GM12878 (cell line): ENCODE measurements around the gene CCR8. TPM values are rescaled to one million over a fixed set of nuclear protein-coding genes. Genes with fewer than 3 reads are reported as not detected.

Experiments used
- ATAC-seq: fragments of 200-7000 bp; cut with Tn5 transposase; 3 replicates; pipeline ENCODE4 v1.9.1; 2020; ENCODE audit warnings: mild to moderate bottlenecking, moderate library complexity
- BruUV-seq: library from RNA; stranded (reverse); fragments of 400-500 nt; replicated peaks from 2 replicates; lab custom pipeline; 2021; lab: Mats Ljungman, UMichigan
- CTCF ChIA-PET: fragments of 300-600 bp; sonication (Branson Sonifier 250); formaldehyde crosslinking; extraction: SDS; loops from one replicate; lab custom pipeline; 2021; ENCODE audit warnings: inconsistent platforms; lab: Yijun Ruan, JAX
- POLR2A ChIA-PET: fragments of 350-600 bp; formaldehyde crosslinking; extraction: SDS; loops from one replicate; lab custom pipeline; 2021; ENCODE audit warnings: inconsistent platforms; lab: Charles Lee
- RAD21 ChIA-PET: fragments of 300-600 bp; sonication (Branson Sonifier 250); formaldehyde crosslinking; loops from one replicate; lab custom pipeline; 2023; ENCODE audit warnings: antibody characterized with exemption; ENCODE audit not compliant: unreplicated experiment; lab: Charles Lee
- SMC1A ChIA-PET: fragments of 300-600 bp; sonication (Branson Sonifier 250); formaldehyde crosslinking; loops from one replicate; lab custom pipeline; 2023; ENCODE audit not compliant: unreplicated experiment, uncharacterized antibody; lab: Charles Lee
- DNase-seq: peaks from one replicate; pipeline ENCODE4 v3.0.0-alpha.2; 2011; ENCODE audit warnings: low read depth, low spot score
- FAIRE-seq: peaks from 3 replicates; lab custom pipeline; 2011; peaks lifted over from hg19 to GRCh38; lab: Jason Lieb, UNC
- H2AFZ ChIP-seq: 2 replicates; pipeline ENCODE4 v1.6.0; 2011; ENCODE audit warnings: low read depth, low read length, control low read depth; ENCODE audit not compliant: control insufficient read depth
- H3K27ac ChIP-seq: 2 replicates; pipeline ENCODE4 v1.5.1; 2011; ENCODE audit warnings: control low read depth; ENCODE audit not compliant: control insufficient read depth, insufficient read depth
- H3K27me3 ChIP-seq, 2 experiments: replicated peaks in 1 of 2; 2 replicates each; pipeline versions ENCODE4 v1.6.0 to v1.6.1; 2011; ENCODE audit warnings: low read length in 1 of 2; ENCODE audit not compliant: control insufficient read depth in 2 of 2, insufficient read depth in 2 of 2
- H3K36me3 ChIP-seq, 2 experiments: 2 replicates each; pipeline ENCODE4 v1.5.1; 2011; ENCODE audit warnings: low read length in 1 of 2; ENCODE audit not compliant: control insufficient read depth in 2 of 2, insufficient read depth in 2 of 2
- H3K4me1 ChIP-seq: 2 replicates; pipeline ENCODE4 v1.6.1; 2011; ENCODE audit warnings: mild to moderate bottlenecking, low read length, moderate library complexity, mixed read lengths; ENCODE audit not compliant: control insufficient read depth, insufficient read depth
- H3K4me2 ChIP-seq: 2 replicates; pipeline ENCODE4 v1.6.0; 2011; ENCODE audit warnings: control low read depth; ENCODE audit not compliant: control insufficient read depth, insufficient read depth
- H3K4me3 ChIP-seq: fragments of 200-600 bp; sonication (generic); 2 replicates; pipeline ENCODE4 v1.5.1; 2016
- H3K79me2 ChIP-seq: 2 replicates; pipeline ENCODE4 v1.6.0; 2011; ENCODE audit warnings: low read length; ENCODE audit not compliant: control insufficient read depth, insufficient read depth
- H3K9ac ChIP-seq: 2 replicates; pipeline ENCODE4 v1.8.0; 2011; ENCODE audit warnings: low read length, control low read depth, mixed read lengths; ENCODE audit not compliant: control insufficient read depth, insufficient read depth
- H3K9me3 ChIP-seq: replicated peaks from 3 replicates; pipeline ENCODE4 v1.5.1; 2011; ENCODE audit warnings: mild to moderate bottlenecking, low read length; ENCODE audit not compliant: control insufficient read depth, insufficient read depth
- H4K20me1 ChIP-seq: 2 replicates; pipeline ENCODE4 v1.6.0; 2011; ENCODE audit not compliant: control insufficient read depth, insufficient read depth
- ESRRA ChIP-seq: IDR thresholded peaks from 2 replicates; pipeline ENCODE4 v1.6.1; 2012; ENCODE audit warnings: mild to moderate bottlenecking, low read length, improper control_type of control experiment
- IKZF1 ChIP-seq: fragments of 450-650 bp; conservative IDR thresholded peaks from 2 replicates; pipeline ENCODE4 v1.6.1; 2017; ENCODE audit warnings: antibody characterized with exemption, mild to moderate bottlenecking
- IKZF2 ChIP-seq, 2 experiments: fragments of 450-650 bp; IDR thresholded peaks; 2 replicates each; pipeline ENCODE4 v1.6.1; 2017; ENCODE audit warnings: mild to moderate bottlenecking in 2 of 2, moderate library complexity in 2 of 2
- NFIC ChIP-seq: IDR thresholded peaks from 2 replicates; pipeline ENCODE4 v1.6.1; 2012; ENCODE audit warnings: low read depth, mild to moderate bottlenecking, inconsistent platforms, low read length, moderate library complexity
- NFYB ChIP-seq: IDR thresholded peaks from 2 replicates; pipeline ENCODE4 v1.6.1; 2011; ENCODE audit warnings: low read depth, mild to moderate bottlenecking, low read length, improper control_type of control experiment, moderate library complexity; ENCODE audit not compliant: insufficient read depth
- PKNOX1 ChIP-seq: fragments of 450-650 bp; IDR thresholded peaks from 2 replicates; pipeline ENCODE4 v1.6.1; 2016; ENCODE audit warnings: mild to moderate bottlenecking
- RAD51 ChIP-seq: fragments of 450-650 bp; IDR thresholded peaks from 2 replicates; pipeline ENCODE4 v1.6.1; 2016; ENCODE audit warnings: moderate library complexity, mild to moderate bottlenecking, inconsistent platforms
- RUNX3 ChIP-seq: IDR thresholded peaks from 2 replicates; pipeline ENCODE4 v1.6.1; 2012; ENCODE audit warnings: low read length, inconsistent platforms
- SMARCA5 ChIP-seq: fragments of 450-650 bp; IDR thresholded peaks from 2 replicates; pipeline ENCODE4 v1.6.1; 2017; ENCODE audit warnings: mild to moderate bottlenecking
- SP1 ChIP-seq: IDR thresholded peaks from one replicate; pipeline ENCODE4 v1.6.1; 2011; ENCODE audit warnings: low read depth, low read length
- SRF ChIP-seq, 2 experiments: IDR thresholded peaks; 2 replicates each; pipeline ENCODE4 v1.6.1; 2011; ENCODE audit warnings: low read depth in 2 of 2, low read length in 2 of 2, mild to moderate bottlenecking in 1 of 2, moderate library complexity in 1 of 2
- ZNF24 ChIP-seq: fragments of 450-650 bp; IDR thresholded peaks from 2 replicates; pipeline ENCODE4 v1.6.1; 2017; ENCODE audit warnings: antibody characterized with exemption, mild to moderate bottlenecking
- ZSCAN29 ChIP-seq: fragments of 450-650 bp; IDR thresholded peaks from 2 replicates; pipeline ENCODE4 v1.6.1; 2017; ENCODE audit warnings: mild to moderate bottlenecking, moderate library complexity
- WGBS: methylation state at CpG from one replicate; pipeline ENCODE4 v1.1.6; 2016; ENCODE audit warnings: low lambda C conversion rate; ENCODE audit not compliant: insufficient replicate concordance, insufficient coverage; ENCODE audit errors: missing lambda C conversion rate; 5-methylcytosine and 5-hydroxymethylcytosine counted together
- in situ Hi-C: fragments of 300-500 bp; cut with MboI; formaldehyde crosslinking; loops from 9 replicates; pipeline ENCODE4 v1.14.3; 2018; ENCODE audit warnings: mixed read lengths
- intact Hi-C: fragments of 100-400 bp; cut with micrococcal nuclease; formaldehyde crosslinking; loops from one replicate; pipeline ENCODE4 v1.14.2; 2022; ENCODE audit not compliant: unreplicated experiment
- polyA plus RNA-seq, 11 experiments: library from polyadenylated mRNA; depleted of rRNA in 4 of 11; unstranded in 6 of 11; stranded (reverse) in 5 of 11; fragments of >200 nt; fragmentation: Nextera tagmentation in 4 of 11; fragmentation: Illumina TruSeq in 1 of 11; extraction: Ambion mirVana in 4 of 11; extraction: Trizol in 1 of 11; gene quantifications; 1 replicate in 1 of 11; 2 replicates in 10 of 11; pipeline versions ENCODE4 v1.2.1 to v1.2.3, GENCODE V29; 2011 to 2016; ENCODE audit warnings: inconsistent platforms in 2 of 11, missing spikeins in 2 of 11, low read depth in 1 of 11
- total RNA-seq, 4 experiments: library from RNA; depleted of rRNA in 3 of 4; stranded (reverse); fragments of >200 nt in 3 of 4; fragmentation: Illumina TruSeq in 1 of 4; extraction: Trizol in 1 of 4; gene quantifications; 2 replicates each; pipeline versions ENCODE4 v1.2.1 to v1.2.3, GENCODE V29; 2013 to 2021

CCR8 gene
- total and polyA plus RNA-seq, 10 of the 15 experiments (the other 5 are each of a cell fraction or from before 2014, with no cell fraction given): 5.2 to 28.8 (median 15.6) TPM

GRCh38 chr3:39290255-39290654 lies 39.3 kb upstream of the CCR8 start:
- intact Hi-C loops: no loop called here
- Histone ChIP-seq H3K79me2 (no peaks in the 10 kb centered on the region), H3K4me3 (no peak overlapping the region), H3K27ac (peak overlapping the region; percentile 56), H3K9ac (no peak overlapping the region), H3K4me2 (no peak overlapping the region), H4K20me1 (no peaks in the 10 kb centered on the region), H3K27me3 (no peaks in the 10 kb centered on the region), H3K36me3 (no peaks in the 10 kb centered on the region), H3K4me1 (peaks cover 29% of the 10 kb centered on the region), H2AFZ (peak overlapping the region; percentile 53), H3K9me3 (no peaks in the 10 kb centered on the region)
- BruUV-seq: no TSS peak
- ChIA-PET SMC1A (interaction anchor here (0.6 to 20.6 kb wide), 14 partner anchors 17 to 189 kb away, joined by 3 to 648 read pairs (median 14); partner anchors contain the start of genes CX3CR1, RPSA and XIRP1), POLR2A (interaction anchor here (1.3 kb wide), 1 partner anchor 40 kb away, joined by 3 read pairs; the partner anchor contains the start of gene CCR8), CTCF (interaction anchor here (0.6 to 15.1 kb wide), 24 partner anchors 9 to 330 kb away, joined by 3 to 756 read pairs (median 14); partner anchors contain the start of genes CX3CR1 and XIRP1), RAD21 (interaction anchor here (1.1 to 12.6 kb wide), 13 partner anchors 33 to 188 kb away, joined by 3 to 456 read pairs (median 6); partner anchors contain the start of gene XIRP1)
- ATAC-seq: no peak
- in situ Hi-C loops: no loop called here
- no peak for DNase-seq
- TF ChIP-seq ZNF24 (no peak), RUNX3 (peak; percentile 57), NFIC (no peak), RAD51 (peak; percentile 86), ZSCAN29 (no peak), SMARCA5 (no peak), PKNOX1 (peak; percentile 70), IKZF2 (IDR thresholded peaks at IDR 0.05) (peak; percentile 45 to 56; a peak in 2 of 4 replicates), SRF (IDR thresholded peaks at IDR 0.05; ENCODE audit: low read depth in 2 of 2, low read length in 2 of 2) (peak in 1 of 2 experiments; percentile 75; a peak in 2 of 4 replicates), NFYB (no peak), ESRRA (no peak), SP1 (no peak), IKZF1 (peak; percentile 43; the same call in 1 of the 2 replicates)
- 60% methylated on average over 4 of the region's 4 CpGs for WGBS
- FAIRE-seq: no peak
